GM12878 (cell line): ENCODE measurements around the gene SPINT1.

Experiments used
- BCLAF1 ChIP-seq: fragments of 450-650 bp; IDR thresholded peaks from 2 replicates; pipeline ENCODE4 v1.6.1; 2017; ENCODE audit warnings: antibody characterized with exemption, mild to moderate bottlenecking, moderate library complexity
- CTCF ChIP-seq, 3 experiments: IDR thresholded peaks in 2 of 3; conservative IDR thresholded peaks in 1 of 3; 2 replicates each; pipeline ENCODE4 v1.5.1; 2011; ENCODE audit warnings: low read depth in 3 of 3, low read length in 3 of 3, mild to moderate bottlenecking in 3 of 3, control low read depth in 2 of 3, moderate library complexity in 2 of 3, inconsistent platforms in 1 of 3, mixed read lengths in 1 of 3; ENCODE audit not compliant: control insufficient read depth in 2 of 3, insufficient read depth in 1 of 3; ENCODE audit errors: extremely low read depth in 1 of 3
- KDM1A ChIP-seq: fragments of 200-600 bp; sonication (generic); IDR thresholded peaks from 2 replicates; pipeline ENCODE4 v1.6.1; 2016; ENCODE audit warnings: borderline replicate concordance
- NFIC ChIP-seq: IDR thresholded peaks from 2 replicates; pipeline ENCODE4 v1.6.1; 2012; ENCODE audit warnings: low read depth, mild to moderate bottlenecking, inconsistent platforms, low read length, moderate library complexity
- POLR2A ChIP-seq: IDR thresholded peaks from 2 replicates; pipeline ENCODE4 v1.6.1; 2011; ENCODE audit warnings: low read depth, mild to moderate bottlenecking, low read length
- POLR2AphosphoS5 ChIP-seq: IDR thresholded peaks from 2 replicates; pipeline ENCODE4 v1.6.1; 2011; ENCODE audit warnings: mild to moderate bottlenecking, low read length, inconsistent platforms
- RFX5 ChIP-seq: IDR thresholded peaks from 2 replicates; pipeline ENCODE4 v1.6.1; 2011; ENCODE audit warnings: low read depth, low read length, improper control_type of control experiment
- TAF1 ChIP-seq: IDR thresholded peaks from 2 replicates; pipeline ENCODE4 v1.6.1; 2011; ENCODE audit warnings: mild to moderate bottlenecking, low read depth, low read length, borderline replicate concordance

- TF ChIP-seq RFX5 (no peak), CTCF (IDR thresholded peaks at IDR 0.05 in 2 of 3, conservative IDR thresholded peaks at IDR 0.05 in 1 of 3; ENCODE audit: control insufficient read depth in 2 of 3, extremely low read depth in 1 of 3, insufficient read depth in 1 of 3, low read depth in 3 of 3, low read length in 3 of 3) (no peak), NFIC (no peak), BCLAF1 (no peak), KDM1A (no peak), POLR2AphosphoS5 (no peak), TAF1 (no peak), POLR2A (no peak)
Measured at GRCh38 chr15:40821195-40821594, 22.7 kb upstream of the SPINT1 start.
